GM23248 (cell line): ENCODE measurements around the gene SLC24A4.

ENCODE experiments used
- EZH2 ChIP-seq: fragments of 200-600 bp; sonication (generic); IDR thresholded peaks from 2 replicates; pipeline ENCODE4 v1.6.1; 2018; ENCODE audit warnings: antibody characterized with exemption, mild to moderate bottlenecking; ENCODE audit not compliant: insufficient read depth, poor library complexity, severe bottlenecking
- EZH2phosphoT487 ChIP-seq: fragments of 200-600 bp; sonication (generic); IDR thresholded peaks from 2 replicates; pipeline ENCODE4 v1.6.1; 2018; ENCODE audit warnings: antibody characterized with exemption, moderate library complexity, mild to moderate bottlenecking, low read depth; ENCODE audit not compliant: insufficient read depth

- TF ChIP-seq EZH2phosphoT487: no peak
- TF ChIP-seq EZH2: no peak
Measured at GRCh38 chr14:92380131-92380530, 57.2 kb downstream of the SLC24A4 start.
